ENCODE results near the gene KCNJ10.
"Not testable (repeated sequence)": the region's sequence is repeated elsewhere in the genome, so short reads cannot be mapped to it uniquely, and the experiment has no call there.

The KCNJ10 gene

DNA sequence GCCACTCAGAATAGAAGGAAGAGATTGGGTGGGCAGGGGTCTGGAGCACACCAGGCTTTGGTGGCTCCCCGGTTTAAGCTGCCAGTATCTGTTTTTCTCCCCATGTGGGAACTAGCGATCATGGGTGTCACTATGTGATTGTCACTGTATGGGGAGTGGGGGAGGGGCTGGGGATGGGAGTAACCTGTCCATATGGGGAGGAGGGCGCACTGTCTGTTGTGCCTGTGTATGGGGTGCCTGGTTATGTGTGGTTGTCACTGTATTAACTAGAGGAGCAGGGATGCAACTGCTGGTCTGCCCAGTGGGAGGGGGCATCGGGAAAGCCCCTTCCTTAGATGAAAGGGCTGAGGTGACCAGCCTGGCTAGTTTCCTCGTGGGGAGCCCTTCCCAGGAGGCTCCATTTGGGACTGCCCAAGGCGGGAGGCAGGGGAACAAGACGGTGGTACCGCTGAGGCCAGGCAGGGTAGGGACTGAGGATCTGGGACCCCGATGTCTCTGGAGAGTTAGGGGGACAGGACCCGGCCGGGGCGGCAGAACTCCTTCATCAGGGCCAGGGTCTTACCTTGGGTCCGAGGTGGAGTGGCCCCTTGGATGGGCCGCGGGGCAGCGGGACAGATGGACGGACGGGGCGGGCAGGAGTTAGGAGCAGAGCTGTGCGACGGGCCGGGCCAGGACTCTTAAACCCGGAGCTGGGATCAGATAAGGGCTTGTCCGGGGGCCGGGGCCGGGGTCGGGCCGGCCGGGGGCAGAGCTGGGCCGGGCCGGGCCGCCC is at the start of gene KCNJ10:
Gene KCNJ10, minus strand, starts transcription at position 701 of the 772 bp plus-strand sequence. CDS start 27,628 bp downstream, outside the sequence.
- peak in 1 of 6 experiments; percentile 44 for DNase-seq

DNA sequence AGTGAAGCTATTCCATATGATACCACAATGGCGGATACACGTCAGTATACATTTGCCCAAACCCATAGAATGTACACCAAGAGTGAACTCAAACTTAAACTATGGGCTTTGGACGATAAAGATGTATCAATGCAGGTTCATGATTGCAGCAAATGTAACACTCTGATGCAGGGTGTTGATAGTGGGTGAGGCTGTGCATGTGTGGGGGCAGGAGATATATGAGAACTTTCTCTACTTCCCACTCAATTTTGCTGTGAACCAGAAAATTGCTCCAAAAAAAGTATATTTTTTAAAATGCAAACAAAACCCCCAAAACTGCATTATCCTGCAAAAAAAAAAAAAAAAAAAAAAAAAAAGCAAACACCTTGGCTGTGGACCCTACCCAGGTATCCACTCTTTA is 49.0 kb upstream of the KCNJ10 start:
- no peak for DNase-seq

DNA sequence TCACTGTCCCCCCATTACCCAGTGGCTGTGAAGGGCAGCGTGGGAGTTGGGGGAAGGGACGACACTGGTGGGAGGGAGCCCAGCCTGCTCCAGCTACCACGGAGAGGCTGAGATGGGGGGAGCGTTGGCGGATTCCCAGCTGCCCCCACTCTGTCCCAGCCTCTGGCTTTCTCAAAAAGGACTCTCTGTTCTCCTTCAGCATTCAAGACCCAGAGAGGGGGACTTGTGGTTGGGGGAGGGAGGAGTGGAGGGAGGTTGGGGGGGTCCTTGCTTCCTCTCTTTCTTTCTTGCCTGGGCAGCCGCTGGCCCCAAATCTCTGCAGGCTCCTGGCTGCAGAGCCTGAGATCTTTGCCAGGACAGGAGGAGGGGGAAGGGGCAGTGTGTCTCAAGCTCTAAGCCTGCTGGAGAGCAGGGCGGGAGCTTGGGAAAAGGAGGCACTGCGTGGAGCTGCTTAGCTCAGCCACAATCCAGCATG is 47.8 kb upstream of the KCNJ10 start:
- DNase-seq = no peak

DNA sequence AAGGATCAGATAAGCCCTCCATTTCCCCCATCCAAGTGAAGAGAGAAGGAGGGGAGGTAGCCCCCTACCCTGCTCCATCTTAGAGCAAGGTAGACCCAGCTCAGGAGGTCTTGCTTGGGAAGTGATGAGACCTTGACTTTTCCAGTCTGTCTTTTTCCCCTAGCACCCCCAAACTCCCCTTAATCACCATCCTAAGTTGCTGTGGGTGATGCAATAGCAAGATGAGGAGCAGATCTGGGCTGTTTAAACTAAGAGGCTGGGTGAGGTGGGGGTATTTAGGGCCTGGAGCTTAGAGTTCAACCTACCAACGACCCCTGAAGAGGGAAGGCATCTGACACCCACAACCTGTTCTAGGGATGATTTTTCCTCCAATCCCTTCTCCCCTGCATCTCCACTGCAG is 47.3 kb upstream of the KCNJ10 start:
- no peak for DNase-seq

DNA sequence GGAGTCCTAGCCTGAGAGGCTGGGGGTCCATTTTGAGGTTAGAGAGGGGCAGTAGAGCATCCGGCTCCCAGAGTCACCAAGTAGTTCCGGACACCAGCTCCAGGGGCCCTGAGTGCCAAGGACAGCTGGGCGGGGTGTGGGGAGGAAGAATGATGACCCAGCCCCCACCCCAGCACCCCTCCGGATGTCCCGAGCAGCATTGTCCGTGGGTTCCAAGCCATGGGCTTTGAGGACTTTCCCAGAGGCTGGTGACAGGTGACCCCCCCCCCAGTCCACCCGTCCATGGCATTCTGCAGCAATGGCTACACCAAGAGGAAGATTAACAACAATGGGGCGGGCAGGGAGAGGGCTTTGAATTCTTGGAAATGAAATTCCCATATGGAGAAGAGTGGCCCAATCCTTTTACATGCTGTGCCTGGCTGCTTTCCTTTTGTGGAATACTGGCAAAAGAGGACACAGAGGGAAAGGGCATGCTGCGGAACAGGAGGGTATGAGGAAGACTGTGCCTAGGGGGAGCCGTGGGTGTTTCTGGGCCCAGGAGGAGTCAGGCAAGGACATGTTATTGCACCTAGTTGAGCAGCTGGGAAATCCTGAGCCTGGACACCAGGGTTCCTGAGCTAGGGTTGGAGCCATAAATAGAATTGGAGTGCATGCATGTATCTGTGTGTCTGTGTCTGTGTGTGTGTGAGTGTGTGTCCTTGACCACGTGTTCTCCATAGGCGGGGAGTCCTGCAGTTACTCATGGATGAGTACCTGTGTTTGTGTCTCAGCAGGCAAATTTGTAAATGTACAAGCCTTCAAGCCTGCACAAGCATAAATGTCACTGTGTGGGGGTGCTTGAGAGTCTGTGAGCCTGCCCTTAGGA is 46.6 kb upstream of the KCNJ10 start:
- no peak for DNase-seq

DNA sequence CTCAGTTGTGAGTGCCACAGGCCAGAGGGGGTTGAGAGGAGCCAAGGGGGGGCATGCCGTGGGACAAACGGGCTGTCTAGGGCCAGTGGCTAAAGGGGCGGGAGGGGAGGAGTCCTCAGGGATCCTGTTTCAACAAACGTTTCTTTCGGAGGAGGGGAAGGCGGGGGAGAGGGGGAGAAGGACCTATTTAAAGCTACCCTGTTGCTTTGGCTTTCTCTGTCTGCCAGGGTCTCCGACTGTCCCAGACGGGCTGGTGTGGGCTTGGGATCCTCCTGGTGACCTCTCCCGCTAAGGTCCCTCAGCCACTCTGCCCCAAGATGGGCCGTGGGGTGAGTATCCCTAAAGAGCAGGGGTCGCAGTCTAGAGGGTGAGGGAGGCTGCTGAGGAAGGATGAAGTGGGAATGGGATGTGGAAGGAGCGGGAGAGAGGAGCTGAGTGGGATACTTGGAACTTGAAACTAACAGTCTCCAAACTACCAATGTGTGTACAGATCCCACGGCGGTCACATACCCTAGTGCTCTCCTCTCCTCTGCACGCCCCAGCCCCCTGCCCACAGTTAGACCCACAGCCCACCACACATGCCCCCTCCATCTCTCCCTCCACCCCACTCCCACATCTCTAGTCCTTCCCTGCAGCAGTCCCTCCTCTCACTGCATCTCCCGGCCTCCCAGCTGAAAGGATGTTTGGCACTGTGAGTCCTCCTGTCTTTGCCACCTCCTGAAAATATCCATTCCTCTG is 45.8 kb upstream of the KCNJ10 start, which contains the start of gene ATP1A2:
Gene ATP1A2, plus strand, starts transcription at position 215 of the 738 bp plus-strand sequence. Its CDS starts 103 bp downstream, at position 318.
- DNase-seq = no peak

DNA sequence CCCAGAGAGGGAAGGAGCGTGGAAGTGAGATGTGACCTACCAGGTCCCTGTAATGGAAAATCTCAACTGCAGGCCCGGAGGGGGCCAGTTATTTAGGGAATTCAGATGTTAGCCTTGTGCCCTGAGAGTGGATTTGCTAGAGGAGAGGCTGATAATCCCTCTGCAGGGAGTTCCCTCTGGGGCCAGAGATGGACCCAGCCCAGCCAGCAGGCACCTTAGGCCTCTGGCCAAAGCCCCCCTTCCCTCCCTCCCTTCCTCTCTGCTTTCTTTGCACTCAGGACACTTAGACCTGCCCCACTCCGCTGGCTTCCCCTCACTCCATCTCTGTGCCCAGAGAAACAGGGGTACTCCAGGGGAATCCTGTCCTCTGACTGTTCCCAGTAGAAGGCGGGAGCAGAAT is 44.1 kb upstream of the KCNJ10 start:
- DNase-seq = no peak

DNA sequence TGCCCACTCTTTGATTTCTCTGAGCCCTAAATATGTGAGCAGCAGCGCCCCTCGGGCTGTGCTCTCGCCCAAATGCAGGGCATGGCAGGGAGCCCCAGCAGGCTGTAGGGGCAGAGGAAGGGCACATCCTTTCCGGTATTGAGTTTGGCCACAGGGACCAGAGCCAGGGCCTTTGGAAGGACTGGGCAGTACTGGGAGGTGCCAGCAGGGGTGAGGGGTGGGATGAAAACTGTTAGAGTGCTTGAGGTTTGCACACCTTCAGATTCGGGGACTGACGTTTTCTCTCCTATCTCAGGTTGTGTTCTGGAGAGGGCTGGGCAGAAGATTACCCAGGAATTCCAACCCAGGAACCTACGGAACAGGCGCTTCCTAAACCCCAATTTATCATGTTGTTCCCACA is 43.4 kb upstream of the KCNJ10 start:
- no peak for DNase-seq

DNA sequence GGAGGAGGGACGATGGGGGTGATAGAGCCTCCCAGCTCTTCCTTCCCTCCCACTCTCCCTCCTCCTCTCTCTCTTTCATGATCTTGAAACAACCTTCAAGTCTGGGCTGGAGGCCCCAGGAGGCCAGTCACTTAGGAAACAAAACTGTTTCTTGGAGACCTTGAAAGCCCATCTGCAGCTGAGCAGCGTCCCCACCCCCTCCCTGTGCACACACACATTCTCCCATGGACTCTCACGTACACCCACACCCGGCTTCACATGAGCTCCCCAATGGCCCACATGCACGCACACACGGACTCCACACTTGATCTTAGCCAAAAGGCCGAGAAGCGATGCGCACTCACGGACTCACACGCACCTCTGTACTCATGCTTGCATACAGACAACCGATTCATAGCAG is 42.4 kb upstream of the KCNJ10 start:
- DNase-seq = no peak

DNA sequence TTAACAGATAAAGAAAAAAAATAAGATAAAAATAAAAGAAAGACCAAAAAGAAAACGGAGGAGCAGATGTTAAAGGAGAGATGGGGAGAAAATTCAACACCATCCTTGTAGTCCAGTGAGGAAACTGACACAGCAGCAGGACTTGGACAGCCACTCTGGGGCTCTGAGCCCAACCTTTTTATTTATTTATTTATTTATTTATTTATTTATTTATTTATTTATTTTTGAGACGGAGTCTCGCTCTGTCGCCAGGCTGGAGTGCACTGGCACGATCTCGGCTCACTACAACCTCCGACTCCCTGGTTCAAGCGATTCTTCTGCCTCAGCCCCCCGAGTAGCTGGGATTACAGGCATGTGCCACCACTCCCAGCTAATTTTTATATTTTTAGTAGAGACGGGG is 41.5 kb upstream of the KCNJ10 start:
- DNase-seq = not testable (repeated sequence)

DNA sequence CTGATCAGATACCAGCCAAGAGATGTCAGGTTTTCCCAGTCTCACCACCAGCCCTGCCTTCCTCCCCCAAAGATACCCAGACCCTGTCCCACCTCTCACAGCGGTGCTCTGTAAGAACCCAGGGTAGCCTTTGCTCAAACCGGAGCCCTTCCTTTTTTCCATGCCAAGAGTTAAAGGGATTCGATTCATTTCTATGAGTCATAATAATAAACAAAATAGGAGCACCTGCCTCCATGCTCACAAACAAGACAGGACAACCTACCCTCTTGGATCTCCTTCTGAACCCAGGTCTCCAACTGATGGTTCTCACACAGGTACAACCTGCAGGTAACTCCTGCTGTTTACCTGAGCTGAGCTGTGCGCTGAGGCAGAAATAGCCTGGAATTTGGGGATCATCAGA is 39.7 kb upstream of the KCNJ10 start:
- no peak for DNase-seq

DNA sequence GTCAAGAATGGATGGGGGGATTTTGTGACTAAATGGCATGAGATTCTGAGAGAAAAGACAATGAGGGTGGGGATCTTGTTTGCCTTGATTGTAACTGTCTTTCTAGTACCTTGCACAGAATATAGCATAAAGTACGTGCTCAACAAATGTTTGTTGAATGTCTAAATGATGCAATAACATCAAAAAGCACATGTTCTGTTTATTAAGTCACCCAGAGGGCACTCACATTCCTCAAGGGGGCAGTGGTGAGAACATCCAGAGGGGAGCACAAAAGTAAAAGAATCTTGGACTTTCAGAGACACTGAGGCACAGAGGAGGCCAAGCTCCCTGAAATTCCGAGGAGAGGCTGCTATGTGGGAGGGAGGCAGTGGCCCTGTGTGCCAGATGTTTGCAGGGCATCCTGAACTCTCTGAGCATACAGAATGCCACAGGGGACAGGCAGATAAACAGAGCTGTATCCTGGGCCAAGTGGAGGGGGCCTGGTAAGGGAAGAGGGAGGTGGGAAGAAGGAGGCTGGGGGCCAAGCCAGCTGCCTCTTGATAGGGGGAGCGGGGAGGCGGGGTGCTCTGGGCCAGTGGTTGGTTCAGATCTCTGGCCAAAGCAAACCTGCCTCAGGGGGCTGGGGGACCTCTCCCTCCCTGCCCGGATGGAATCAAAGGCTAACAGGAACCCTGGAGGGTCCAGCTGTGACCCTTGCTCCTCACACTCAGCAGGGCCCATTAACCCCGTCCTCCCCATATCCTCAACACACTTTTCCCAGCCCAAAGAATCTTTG is 39.1 kb upstream of the KCNJ10 start:
- peak in 3 of 6 experiments; percentile 16 to 36 (median 31) for DNase-seq

DNA sequence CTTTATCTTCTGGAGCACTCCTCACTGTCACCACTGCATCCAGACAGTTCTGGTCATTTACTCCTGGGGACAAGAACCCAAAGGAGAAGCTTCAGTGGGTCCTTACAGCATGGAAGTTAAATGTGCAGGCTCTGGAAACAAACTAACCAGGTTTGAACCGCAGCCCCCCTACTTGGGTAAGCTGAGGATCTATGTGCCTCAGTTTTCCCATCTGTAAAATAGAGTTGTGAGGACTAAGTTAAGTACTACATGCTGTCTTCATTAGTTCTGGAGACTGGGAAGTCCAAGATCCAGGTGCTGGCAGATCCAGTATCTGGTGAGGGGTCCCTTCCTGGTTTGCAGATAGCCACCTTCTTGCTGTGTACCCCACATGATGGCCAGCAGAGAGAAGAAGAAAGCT is 37.6 kb upstream of the KCNJ10 start:
- no peak for DNase-seq

DNA sequence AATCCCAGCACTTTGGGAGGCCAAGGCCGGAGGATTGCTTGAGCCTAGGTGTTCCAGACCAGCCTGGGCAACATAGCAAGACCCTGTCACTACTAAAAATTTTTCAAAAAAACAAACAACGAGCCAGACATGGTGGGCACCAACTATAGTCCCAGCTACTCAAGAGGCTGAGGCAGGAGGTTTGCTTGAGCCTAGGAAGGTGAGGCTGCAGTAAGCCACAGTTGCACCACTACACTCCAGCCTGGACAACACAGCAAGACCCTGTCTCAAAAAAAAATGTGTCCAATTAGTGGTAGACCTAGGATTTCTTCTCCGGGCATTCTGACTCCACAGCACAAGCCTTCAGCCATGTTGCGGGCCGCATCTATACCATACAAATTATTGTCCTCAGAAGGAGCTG is 35.2 kb upstream of the KCNJ10 start:
- no peak for DNase-seq

DNA sequence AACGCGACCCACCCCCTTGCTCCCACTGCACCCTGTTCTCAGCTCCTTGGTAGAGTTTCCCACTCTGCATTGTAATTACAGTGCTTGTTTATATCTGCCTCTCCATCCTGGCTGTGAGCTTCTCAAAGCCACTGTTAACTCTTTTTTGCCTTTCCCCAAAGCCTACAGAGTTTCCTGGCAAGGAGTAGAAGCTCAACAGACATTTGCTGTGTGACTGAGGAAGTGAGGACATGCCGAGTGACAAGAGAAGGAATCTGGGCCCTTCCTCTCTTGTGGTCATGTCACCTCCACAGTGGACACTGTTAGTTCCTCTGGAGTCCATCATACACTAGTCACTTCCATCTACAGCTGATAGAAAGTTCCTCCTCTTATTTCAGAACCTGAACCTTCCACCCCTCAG is 34.5 kb upstream of the KCNJ10 start:
- DNase-seq = no peak

DNA sequence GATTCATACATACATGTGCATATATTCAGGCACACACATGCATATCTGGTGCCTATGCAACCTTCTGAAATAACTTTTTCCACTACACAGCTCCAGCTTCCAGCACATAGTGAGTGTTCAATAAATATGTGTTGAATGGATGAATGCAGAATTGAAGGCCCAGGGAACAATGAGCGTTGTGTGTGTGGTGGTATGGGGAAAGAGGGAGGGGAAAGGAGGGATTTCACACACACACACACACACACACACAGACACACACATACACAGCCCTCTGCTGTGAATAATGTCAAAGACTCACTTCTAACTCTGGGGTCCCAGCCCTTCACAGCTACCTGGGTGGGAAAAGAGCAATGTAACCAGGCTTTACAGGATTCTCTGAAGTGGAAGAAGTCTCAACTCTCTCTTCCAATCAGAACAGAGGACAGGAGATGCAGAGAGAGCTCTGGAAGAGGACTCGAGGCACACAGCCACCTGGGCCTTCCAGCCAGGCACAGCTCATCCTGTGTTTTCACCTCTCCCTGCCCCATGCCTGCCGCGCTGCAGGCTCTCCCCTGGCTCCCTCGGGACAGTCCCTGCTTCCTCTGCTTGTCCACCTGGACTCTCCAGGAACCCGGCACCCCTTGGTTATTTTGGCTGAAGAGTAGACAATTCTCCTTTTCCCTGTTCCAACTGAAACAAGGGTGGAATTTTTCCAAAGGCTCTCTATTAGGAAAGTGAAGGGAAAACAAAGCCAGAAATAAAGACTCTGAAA is 33.9 kb upstream of the KCNJ10 start:
- DNase-seq = no peak

DNA sequence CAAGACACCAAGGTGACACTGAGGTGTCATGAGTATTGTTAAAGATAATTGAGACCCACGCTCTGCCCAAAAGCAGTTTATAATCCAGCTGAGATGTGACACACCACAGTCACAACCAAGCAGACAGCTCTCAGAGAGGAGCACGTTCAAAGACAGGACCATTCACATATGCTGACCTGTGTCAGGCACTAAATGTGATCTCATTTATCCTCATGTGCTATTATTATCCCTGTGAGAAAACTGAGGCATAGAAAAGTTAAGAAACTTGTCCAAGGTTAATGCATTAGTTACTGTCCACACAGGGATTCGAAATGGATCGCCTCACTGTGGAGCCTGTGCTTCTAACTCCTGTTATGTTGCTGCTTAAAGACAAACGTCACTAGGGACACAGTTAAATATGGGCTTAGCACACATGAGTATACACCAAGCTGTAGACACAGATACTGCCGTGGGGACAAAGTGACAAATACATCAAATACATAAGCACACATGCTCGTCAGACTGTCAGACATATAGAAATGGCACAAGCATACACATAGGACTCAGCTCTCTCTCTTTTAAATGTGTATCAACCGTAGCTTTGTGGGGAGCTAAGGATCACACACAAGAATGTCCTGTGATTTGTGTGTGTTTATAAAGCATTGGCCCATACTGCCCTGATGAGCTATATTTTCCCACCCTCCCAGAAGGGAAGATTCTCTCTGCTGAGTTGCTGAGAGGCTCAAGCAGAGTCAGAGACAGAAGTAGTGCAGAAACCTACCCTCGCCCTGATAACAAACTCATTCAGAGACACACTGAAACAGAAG is 32.0 kb upstream of the KCNJ10 start:
- DNase-seq = no peak

DNA sequence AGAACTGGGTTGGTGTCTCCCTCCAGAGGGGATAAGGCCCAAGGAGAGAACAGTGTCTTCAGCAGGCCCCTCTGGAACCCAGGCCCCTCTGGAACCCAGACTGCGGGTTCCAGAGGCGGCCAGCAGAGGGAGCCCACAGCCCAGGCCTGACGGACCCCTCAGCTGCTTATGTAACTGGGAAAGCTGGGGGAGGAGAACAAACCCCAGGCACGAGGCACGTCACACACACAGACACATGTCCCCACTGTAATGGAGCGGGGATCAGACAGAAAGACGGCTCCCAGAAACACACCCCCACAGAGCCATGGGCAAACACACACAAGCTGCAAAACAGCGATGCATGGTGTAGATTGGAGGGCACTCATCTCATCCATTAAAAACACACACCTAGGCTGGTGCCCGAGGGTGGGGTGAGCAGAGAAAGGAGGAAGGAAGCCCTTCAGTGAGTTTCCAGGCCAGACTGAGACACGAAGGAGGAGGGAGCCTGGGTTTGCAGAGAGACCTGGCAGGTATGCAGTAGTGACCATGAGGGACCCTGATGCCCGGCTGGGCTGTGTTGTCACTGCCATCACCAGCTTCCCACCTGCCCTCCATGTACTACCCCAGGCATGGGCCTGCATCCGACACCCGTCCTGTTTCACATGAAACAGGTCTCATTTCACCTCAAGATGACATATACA is 31.2 kb upstream of the KCNJ10 start:
- peak; percentile 65 to 86 (median 77) for DNase-seq

DNA sequence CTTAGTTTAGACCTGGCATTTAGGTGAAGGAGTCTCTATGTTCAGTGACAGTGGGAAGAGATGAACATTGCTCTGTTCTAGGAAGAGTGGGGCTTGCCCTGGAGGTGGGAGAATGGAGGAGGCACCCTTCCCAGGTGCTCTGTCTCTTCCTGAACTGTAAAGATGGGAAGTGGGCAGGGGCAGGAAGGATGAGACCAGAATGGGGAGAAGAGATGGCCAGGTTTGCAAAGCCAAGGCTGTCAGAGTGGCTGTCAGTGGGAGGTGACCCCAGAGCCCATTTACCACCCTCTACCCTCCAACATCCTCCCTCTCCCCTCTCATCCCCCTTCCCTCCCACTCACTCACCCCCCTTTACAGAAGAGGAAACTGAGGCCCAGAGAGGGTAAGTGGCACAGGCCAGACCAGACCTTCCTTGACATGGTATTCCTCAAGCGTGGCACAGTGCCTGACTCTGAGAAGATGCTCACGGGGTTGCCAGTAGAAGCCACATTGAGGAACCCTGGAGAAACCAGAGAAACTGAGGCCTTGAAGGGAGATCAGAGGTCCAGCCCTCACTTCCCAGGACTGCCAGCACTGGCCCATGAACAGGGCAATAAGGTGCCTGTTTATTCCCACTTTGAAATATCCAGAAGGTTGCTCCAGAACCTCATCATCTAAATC is 29.9 kb upstream of the KCNJ10 start:
- no peak for DNase-seq
